WTC11 (cell line): ENCODE results near the gene SPOCK1. TPM values are rescaled to one million over a fixed set of nuclear protein-coding genes. Genes with fewer than 3 reads are reported as not detected.

Source experiments
- ATAC-seq: fragments of 200-7000 bp; cut with Tn5 transposase; 2 replicates; pipeline ENCODE4 v1.10.0; 2021; ENCODE audit warnings: mild to moderate bottlenecking, moderate library complexity
- CTCF ChIA-PET: fragments of 300-600 bp; sonication (Branson Sonifier 250); formaldehyde crosslinking; loops from one replicate; lab custom pipeline; 2021; ENCODE audit warnings: antibody characterized with exemption; lab: Charles Lee
- POLR2A ChIA-PET: fragments of 350-600 bp; sonication (Branson Sonifier 250); formaldehyde crosslinking; loops from one replicate; lab custom pipeline; 2021; ENCODE audit warnings: antibody characterized with exemption; lab: Charles Lee
- DNase-seq: peaks from one replicate; pipeline ENCODE4 v3.0.0; 2021; ENCODE audit warnings: low spot score
- H3K27ac Mint-ChIP-seq: 2 replicates; pipeline ENCODE4 v1.8.0; 2021; ENCODE audit warnings: mixed read lengths
- H3K27me3 Mint-ChIP-seq: 2 replicates; pipeline ENCODE4 v1.8.0; 2021; ENCODE audit warnings: low read depth, mild to moderate bottlenecking, moderate library complexity, mixed read lengths
- H3K36me3 Mint-ChIP-seq: 2 replicates; pipeline ENCODE4 v1.8.0; 2021; ENCODE audit warnings: mixed read lengths
- H3K4me1 Mint-ChIP-seq: 2 replicates; pipeline ENCODE4 v1.8.0; 2022; ENCODE audit warnings: mixed read lengths
- H3K4me3 Mint-ChIP-seq: 2 replicates; pipeline ENCODE4 v1.8.0; 2021; ENCODE audit warnings: mild to moderate bottlenecking, moderate library complexity, mixed read lengths
- H3K9me3 Mint-ChIP-seq: 2 replicates; pipeline ENCODE4 v1.8.0; 2021; ENCODE audit warnings: mixed read lengths
- NR3C1 ChIP-seq: sonication (generic); formaldehyde crosslinking; conservative IDR thresholded peaks from 2 replicates; pipeline ENCODE4 v1.8.1; 2023; ENCODE audit warnings: low read depth, mild to moderate bottlenecking, missing genetic modification reagents
- ZNF138 ChIP-seq: sonication (generic); formaldehyde crosslinking; conservative IDR thresholded peaks from 2 replicates; pipeline ENCODE4 v1.8.1; 2022; ENCODE audit warnings: mild to moderate bottlenecking, moderate library complexity, missing genetic modification reagents
- ZNF532 ChIP-seq: fragments of 250-450 bp; sonication (Bioruptor Pico); IDR thresholded peaks from 2 replicates; pipeline ENCODE4 v1.9.0; 2021; ENCODE audit warnings: mild to moderate bottlenecking, borderline replicate concordance
- total RNA-seq: library from RNA; stranded (reverse); gene quantifications from 3 replicates; pipeline ENCODE4 v1.2.3, GENCODE V29; 2021
- TF ChIP-seq, protein P1 (sequence below): fragments of 250-450 bp; sonication (Bioruptor Pico); IDR thresholded peaks from 2 replicates; pipeline ENCODE4 v1.8.0; 2021; ENCODE audit warnings: mild to moderate bottlenecking

Gene SPOCK1
- total RNA-seq, 1 experiment from 2014 or later = 15.2 TPM

GRCh38 chr5:136926073-136926472 is 573.1 kb downstream of the SPOCK1 start:
- no peaks in the 10 kb centered on the region for H3K36me3 Mint-ChIP-seq
- TF ChIP-seq, protein P1, sequence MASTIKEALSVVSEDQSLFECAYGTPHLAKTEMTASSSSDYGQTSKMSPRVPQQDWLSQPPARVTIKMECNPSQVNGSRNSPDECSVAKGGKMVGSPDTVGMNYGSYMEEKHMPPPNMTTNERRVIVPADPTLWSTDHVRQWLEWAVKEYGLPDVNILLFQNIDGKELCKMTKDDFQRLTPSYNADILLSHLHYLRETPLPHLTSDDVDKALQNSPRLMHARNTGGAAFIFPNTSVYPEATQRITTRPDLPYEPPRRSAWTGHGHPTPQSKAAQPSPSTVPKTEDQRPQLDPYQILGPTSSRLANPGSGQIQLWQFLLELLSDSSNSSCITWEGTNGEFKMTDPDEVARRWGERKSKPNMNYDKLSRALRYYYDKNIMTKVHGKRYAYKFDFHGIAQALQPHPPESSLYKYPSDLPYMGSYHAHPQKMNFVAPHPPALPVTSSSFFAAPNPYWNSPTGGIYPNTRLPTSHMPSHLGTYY = no peak
- TF ChIP-seq ZNF532 (CRISPR knock-in tag) (no peak), ZNF138 (CRISPR knock-in tag) (no peak), NR3C1 (CRISPR knock-in tag) (no peak)
- H3K4me1 Mint-ChIP-seq = peaks cover 4% of the 10 kb centered on the region
- ChIA-PET POLR2A (no interaction called here), CTCF (no interaction called here)
- no peaks in the 10 kb centered on the region; the same call in none of the 2 replicates for H3K27me3 Mint-ChIP-seq
- ATAC-seq (no peak), DNase-seq (no peak)
- no peak overlapping the region for H3K4me3 Mint-ChIP-seq
- H3K9me3 Mint-ChIP-seq = peaks cover 8% of the 10 kb centered on the region
- H3K27ac Mint-ChIP-seq = no peak overlapping the region

Other genes with a start within 250 kb of the SPOCK1 start
- 14.7 to 18.2 TPM (median 15.7 TPM) in 3 replicates for gene KLHL3, start 236.8 kb upstream of the SPOCK1 start, total RNA-seq